ENCODE data around the gene RHBDD2. TPM values are rescaled to one million over a fixed set of nuclear protein-coding genes. Genes with fewer than 3 reads are reported as not detected.

RHBDD2 gene
- total RNA-seq = 26.7 and 30.0 TPM in 2 replicates

DNA sequence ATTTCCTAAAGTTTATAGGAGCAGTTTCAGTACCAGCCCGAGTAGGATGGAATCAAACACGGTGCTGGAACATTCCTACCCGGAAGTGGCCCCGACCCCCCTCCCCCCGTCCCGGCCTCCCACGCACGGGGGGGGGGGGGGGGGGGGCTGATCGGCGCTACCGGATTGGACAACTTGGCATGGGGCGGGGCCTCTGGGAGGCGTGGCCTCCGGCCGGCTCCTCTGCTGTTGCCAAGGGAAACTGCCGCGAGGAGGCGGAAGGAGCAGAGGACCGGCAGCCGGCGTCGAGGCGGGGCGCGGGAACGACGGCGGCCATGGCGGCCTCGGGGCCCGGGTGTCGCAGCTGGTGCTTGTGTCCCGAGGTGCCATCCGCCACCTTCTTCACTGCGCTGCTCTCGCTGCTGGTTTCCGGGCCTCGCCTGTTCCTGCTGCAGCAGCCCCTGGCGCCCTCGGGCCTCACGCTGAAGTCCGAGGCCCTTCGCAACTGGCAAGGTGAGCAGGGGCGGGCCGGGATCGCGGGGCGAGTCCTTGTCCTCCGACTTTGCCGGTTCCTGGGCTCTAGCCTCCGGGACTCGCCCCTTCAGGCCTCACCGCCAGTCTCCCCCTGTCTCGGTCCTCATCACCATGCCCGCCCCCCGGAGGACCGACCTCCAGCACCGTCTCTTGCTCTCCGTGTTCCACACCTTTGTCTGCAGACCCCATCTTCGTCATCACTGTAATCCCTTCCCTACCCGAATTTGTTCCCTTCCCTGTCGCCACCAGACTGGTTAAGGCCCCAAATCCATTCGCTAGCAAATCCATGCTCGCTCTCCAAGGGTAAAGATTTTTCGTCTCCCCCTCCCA is at the start of gene RHBDD2:
Gene RHBDD2, plus strand, starts transcription at position 266 of the 843 bp plus-strand sequence. Its CDS starts 49 bp downstream, at position 315.

GRCh38 chr7:75914655-75915415 is 36.0 kb downstream of the RHBDD2 start, which contains the start of gene POR:
TSS of gene POR (plus strand) at chr7:75915155. CDS start at chr7:75954002, 38,847 bp downstream.

Other genes starting within 250 kb of the RHBDD2 start
- 6.3 and 7.2 TPM in 2 replicates for gene HIP1, start 140.1 kb upstream of the RHBDD2 start, total RNA-seq
- not detected in 2 replicates for gene CCL26, start 106.8 kb upstream of the RHBDD2 start, total RNA-seq
- gene CCL24, start 65.2 kb upstream of the RHBDD2 start, total RNA-seq = not detected in 2 replicates
- gene POR, start 36.1 kb downstream of the RHBDD2 start, total RNA-seq = 68.3 and 74.8 TPM in 2 replicates
- 16.5 and 23.3 TPM in 2 replicates for gene TMEM120A, start 115.6 kb downstream of the RHBDD2 start, total RNA-seq
- gene STYXL1, start 169.0 kb downstream of the RHBDD2 start, total RNA-seq = 53.4 and 78.9 TPM in 2 replicates
- gene MDH2, start 169.1 kb downstream of the RHBDD2 start, total RNA-seq = 146 and 154 TPM in 2 replicates